Nephron (organoid): ENCODE data around the gene G6PC1.
"Not testable (repeated sequence)": the region's sequence is repeated elsewhere in the genome, so short reads cannot be mapped to it uniquely, and the experiment has no call there.

Experiments used
- H3K27ac Mint-ChIP-seq, 3 experiments: 2 replicates each; pipeline ENCODE4 v1.8.0; 2020; ENCODE audit warnings: mixed read lengths in 3 of 3, mild to moderate bottlenecking in 2 of 3, moderate library complexity in 1 of 3
- H3K27me3 Mint-ChIP-seq: 2 replicates; pipeline ENCODE4 v1.8.0; 2021; ENCODE audit warnings: low read depth, mild to moderate bottlenecking, moderate library complexity, mixed read lengths
- H3K36me3 Mint-ChIP-seq: 2 replicates; pipeline ENCODE4 v1.8.0; 2020; ENCODE audit warnings: low read depth, mixed read lengths
- H3K4me1 Mint-ChIP-seq: 2 replicates; pipeline ENCODE4 v1.8.0; 2020; ENCODE audit warnings: mixed read lengths
- H3K4me3 Mint-ChIP-seq, 3 experiments: 2 replicates each; pipeline ENCODE4 v1.8.0; 2020; ENCODE audit warnings: mild to moderate bottlenecking in 3 of 3, mixed read lengths in 3 of 3, moderate library complexity in 2 of 3
- H3K9me3 Mint-ChIP-seq: 2 replicates; pipeline ENCODE4 v1.8.0; 2020; ENCODE audit warnings: mixed read lengths
- CTCF ChIP-seq, 3 experiments: fragments of 200-600 bp; sonication (generic); IDR thresholded peaks; one replicate each; pipeline ENCODE4 v1.5.0; 2021; ENCODE audit warnings: antibody characterized with exemption in 3 of 3; ENCODE audit not compliant: unreplicated experiment in 3 of 3

G6PC1 gene

GRCh38 chr17:42893359-42893758 is 7.2 kb upstream of the G6PC1 start:
- H3K4me3 Mint-ChIP-seq, result peak overlapping the region in 1 of 3 experiments; percentile 3
- H3K4me1 Mint-ChIP-seq, result peaks cover 16% of the 10 kb centered on the region
- peaks cover 5% of the 10 kb centered on the region for H3K27me3 Mint-ChIP-seq
- no peaks in the 10 kb centered on the region for H3K9me3 Mint-ChIP-seq
- H3K36me3 Mint-ChIP-seq, result no peaks in the 10 kb centered on the region
- peak overlapping the region; percentile 61 to 96 (median 79) for H3K27ac Mint-ChIP-seq
- no peak for TF ChIP-seq CTCF (IDR thresholded peaks at IDR 0.05; ENCODE audit: unreplicated experiment in 3 of 3)

- Mint-ChIP-seq H3K4me3 (peak overlapping the region in 1 of 3 experiments; percentile 14), H3K27me3 (peaks cover 5% of the 10 kb centered on the region), H3K36me3 (no peaks in the 10 kb centered on the region), H3K9me3 (no peaks in the 10 kb centered on the region), H3K27ac (peak overlapping the region; percentile 79 to 96 (median 90)), H3K4me1 (peaks cover 16% of the 10 kb centered on the region)
- no peak for TF ChIP-seq CTCF (IDR thresholded peaks at IDR 0.05; ENCODE audit: unreplicated experiment in 3 of 3)
Measured at GRCh38 chr17:42894283-42895184, 6.1 kb upstream of the G6PC1 start.

- Mint-ChIP-seq H3K4me3 (peak overlapping the region in 1 of 3 experiments; percentile 36), H3K27me3 (peaks cover 5% of the 10 kb centered on the region), H3K27ac (peak overlapping the region in 2 of 3 experiments; percentile 47 to 85), H3K36me3 (no peaks in the 10 kb centered on the region), H3K9me3 (no peaks in the 10 kb centered on the region), H3K4me1 (peaks cover 16% of the 10 kb centered on the region)
- no peak for TF ChIP-seq CTCF (IDR thresholded peaks at IDR 0.05; ENCODE audit: unreplicated experiment in 3 of 3)
Measured at GRCh38 chr17:42895185-42895555, 5.4 kb upstream of the G6PC1 start.

- H3K4me3 Mint-ChIP-seq, result no peak overlapping the region
- no peaks in the 10 kb centered on the region for H3K9me3 Mint-ChIP-seq
- peaks cover 10% of the 10 kb centered on the region for H3K27me3 Mint-ChIP-seq
- H3K27ac Mint-ChIP-seq, result peak overlapping the region in 1 of 3 experiments; percentile 36
- no peaks in the 10 kb centered on the region for H3K36me3 Mint-ChIP-seq
- H3K4me1 Mint-ChIP-seq, result peaks cover 4% of the 10 kb centered on the region
- no peak for TF ChIP-seq CTCF (IDR thresholded peaks at IDR 0.05; ENCODE audit: unreplicated experiment in 3 of 3)
Measured at GRCh38 chr17:42898147-42898811, 2.3 kb upstream of the G6PC1 start.

- H3K4me1 Mint-ChIP-seq, H3K27ac Mint-ChIP-seq, H3K36me3 Mint-ChIP-seq, H3K4me3 Mint-ChIP-seq, H3K9me3 Mint-ChIP-seq: not testable (repeated sequence)
- H3K27me3 Mint-ChIP-seq, result peaks cover 12% of the 10 kb centered on the region
Measured at GRCh38 chr17:42899981-42900380, 618 bp upstream of the G6PC1 start.

GRCh38 chr17:42901535-42902229 is 1.1 kb downstream of the G6PC1 start:
- no peak overlapping the region for H3K27ac Mint-ChIP-seq
- H3K4me1 Mint-ChIP-seq, result no peaks in the 10 kb centered on the region
- no peaks in the 10 kb centered on the region for H3K36me3 Mint-ChIP-seq
- peaks cover 27% of the 10 kb centered on the region for H3K27me3 Mint-ChIP-seq
- TF ChIP-seq CTCF (IDR thresholded peaks at IDR 0.05; ENCODE audit: unreplicated experiment in 3 of 3), result no peak
- H3K4me3 Mint-ChIP-seq, result no peak overlapping the region
- no peaks in the 10 kb centered on the region for H3K9me3 Mint-ChIP-seq
